Neural cell (in vitro differentiated cells): ENCODE results near the gene CGB1. TPM values are rescaled to one million over a fixed set of nuclear protein-coding genes. Genes with fewer than 3 reads are reported as not detected.

Experiments used
- H2AFZ ChIP-seq: fragments of 200-600, 300-800 bp; sonication (generic), shearing (Covaris generic); 2 replicates; pipeline ENCODE4 v1.6.0; 2014; ENCODE audit warnings: low read depth, mild to moderate bottlenecking, antibody characterized with exemption, low read length, moderate library complexity
- H3F3A ChIP-seq: fragments of 200-600 bp; shearing (Covaris generic); 2 replicates; pipeline ENCODE4 v1.6.1; 2016; ENCODE audit warnings: mild to moderate bottlenecking, moderate library complexity, mixed read lengths, antibody characterized with exemption, low read length; ENCODE audit not compliant: insufficient read depth, poor library complexity, severe bottlenecking
- H3K27ac ChIP-seq: fragments of 200-600, 300-800 bp; sonication (generic), shearing (Covaris generic); 2 replicates; pipeline ENCODE4 v1.5.1; 2014; ENCODE audit warnings: mild to moderate bottlenecking, low read length, moderate library complexity
- H3K27me3 ChIP-seq: fragments of 300-800, 200-600 bp; sonication (generic), shearing (Covaris generic); 2 replicates; pipeline ENCODE4 v1.6.0; 2014; ENCODE audit warnings: mild to moderate bottlenecking, low read depth, low read length, moderate library complexity; ENCODE audit not compliant: insufficient read depth
- H3K36me3 ChIP-seq: fragments of 300-800, 200-600 bp; sonication (generic), shearing (Covaris generic); 2 replicates; pipeline ENCODE4 v1.5.1; 2014; ENCODE audit warnings: mild to moderate bottlenecking, antibody characterized with exemption, low read length, moderate library complexity; ENCODE audit not compliant: insufficient read depth
- H3K4me2 ChIP-seq: fragments of 300-800, 200-600 bp; sonication (generic), shearing (Covaris generic); 2 replicates; pipeline ENCODE4 v1.6.0; 2014; ENCODE audit warnings: mild to moderate bottlenecking, low read length
- H3K4me3 ChIP-seq: fragments of 300-800, 200-600 bp; sonication (generic), shearing (Covaris generic); 2 replicates; pipeline ENCODE4 v1.5.1; 2014; ENCODE audit warnings: mild to moderate bottlenecking, low read length, moderate library complexity
- H3K79me2 ChIP-seq: fragments of 200-600 bp; shearing (Covaris generic); replicated peaks from 2 replicates; pipeline ENCODE4 v1.6.0; 2014; ENCODE audit warnings: mild to moderate bottlenecking, low read length, moderate library complexity; ENCODE audit not compliant: insufficient read depth
- H3K9ac ChIP-seq: fragments of 300-800, 200-600 bp; sonication (generic), shearing (Covaris generic); 2 replicates; pipeline ENCODE4 v1.6.1; 2016; ENCODE audit warnings: mild to moderate bottlenecking, low read length, mixed read lengths
- H3K9me2 ChIP-seq: fragments of 200-600 bp; shearing (Covaris generic); 2 replicates; pipeline ENCODE4 v1.6.1; 2016; ENCODE audit warnings: mild to moderate bottlenecking, low read length, mixed read lengths; ENCODE audit not compliant: insufficient read depth
- H3K9me3 ChIP-seq: fragments of 200-600, 300-800 bp; sonication (generic), shearing (Covaris generic); 2 replicates; pipeline ENCODE4 v1.6.1; 2016; ENCODE audit warnings: mild to moderate bottlenecking, mixed run types, low read length, moderate library complexity, mixed read lengths
- H4K20me1 ChIP-seq: fragments of 200-600 bp; shearing (Covaris generic); 2 replicates; pipeline ENCODE4 v1.6.1; 2016; ENCODE audit warnings: mild to moderate bottlenecking, mixed run types; ENCODE audit not compliant: insufficient read depth
- CTCF ChIP-seq: fragments of 450-650 bp; IDR thresholded peaks from 2 replicates; pipeline ENCODE4 v1.5.1; 2014; ENCODE audit warnings: antibody characterized with exemption, mild to moderate bottlenecking, moderate library complexity; ENCODE audit not compliant: poor library complexity, severe bottlenecking
- EP300 ChIP-seq: fragments of 450-650 bp; conservative IDR thresholded peaks from 2 replicates; pipeline ENCODE4 v1.6.1; 2014; ENCODE audit warnings: antibody characterized with exemption, mild to moderate bottlenecking, moderate library complexity; ENCODE audit not compliant: poor library complexity, severe bottlenecking
- EZH2 ChIP-seq: fragments of 200-600, 300-800 bp; shearing (Covaris generic), sonication (generic); IDR thresholded peaks from 2 replicates; pipeline ENCODE4 v1.6.1; 2014; ENCODE audit warnings: antibody characterized with exemption, low read length, borderline replicate concordance, mild to moderate bottlenecking; ENCODE audit not compliant: insufficient read depth, poor library complexity, severe bottlenecking
- MXI1 ChIP-seq: fragments of 450-650 bp; conservative IDR thresholded peaks from 2 replicates; pipeline ENCODE4 v1.6.1; 2014; ENCODE audit warnings: antibody characterized with exemption, mild to moderate bottlenecking; ENCODE audit not compliant: poor library complexity, severe bottlenecking
- POLR2AphosphoS5 ChIP-seq: IDR thresholded peaks from 2 replicates; pipeline ENCODE4 v1.6.1; 2012
- RAD21 ChIP-seq: fragments of 450-650 bp; conservative IDR thresholded peaks from 2 replicates; pipeline ENCODE4 v1.6.1; 2014; ENCODE audit warnings: antibody characterized with exemption, mild to moderate bottlenecking, moderate library complexity
- REST ChIP-seq: IDR thresholded peaks from 2 replicates; pipeline ENCODE4 v1.6.1; 2012; ENCODE audit warnings: borderline replicate concordance
- SMC3 ChIP-seq: fragments of 450-650 bp; conservative IDR thresholded peaks from 2 replicates; pipeline ENCODE4 v1.6.1; 2014; ENCODE audit warnings: antibody characterized with exemption, mild to moderate bottlenecking, moderate library complexity; ENCODE audit not compliant: poor library complexity
- TAF1 ChIP-seq: IDR thresholded peaks from 2 replicates; pipeline ENCODE4 v1.6.1; 2012; ENCODE audit warnings: low read depth
- polyA plus RNA-seq: library from polyadenylated mRNA; depleted of rRNA; stranded (reverse); fragments of >200 nt; gene quantifications from 2 replicates; pipeline ENCODE4 v1.2.3, GENCODE V29; 2014

Gene CGB1
- polyA plus RNA-seq, 1 donor from 2014 or later = not detected

- no peaks in the 10 kb centered on the region for H3F3A ChIP-seq
- no peak overlapping the region for H3K4me3 ChIP-seq
- no peak overlapping the region for H3K9ac ChIP-seq
- H3K27ac ChIP-seq = no peak overlapping the region
- TF ChIP-seq POLR2AphosphoS5 = no peak
- no peak for TF ChIP-seq REST
- TF ChIP-seq CTCF = no peak
- TF ChIP-seq SMC3 = no peak
- TF ChIP-seq TAF1 = no peak
- TF ChIP-seq EP300 = no peak
- TF ChIP-seq EZH2 = no peak
- TF ChIP-seq RAD21 = no peak
- no peak for TF ChIP-seq MXI1
- peaks cover 13% of the 10 kb centered on the region for H3K27me3 ChIP-seq
- no peaks in the 10 kb centered on the region for H3K9me2 ChIP-seq
- no peaks in the 10 kb centered on the region for H4K20me1 ChIP-seq
- H3K4me2 ChIP-seq = no peak overlapping the region
- no peaks in the 10 kb centered on the region for H3K36me3 ChIP-seq
- H3K9me3 ChIP-seq = no peaks in the 10 kb centered on the region
- no peak overlapping the region for H2AFZ ChIP-seq
- H3K79me2 ChIP-seq = no peaks in the 10 kb centered on the region
Observed at GRCh38 chr19:49020342-49020741, 16.4 kb downstream of the CGB1 start.

GRCh38 chr19:49019242-49019932 is 17.3 kb downstream of the CGB1 start:
- no peak overlapping the region for H3K9ac ChIP-seq
- H4K20me1 ChIP-seq = no peaks in the 10 kb centered on the region
- no peak overlapping the region for H3K4me2 ChIP-seq
- no peak overlapping the region for H2AFZ ChIP-seq
- H3K79me2 ChIP-seq = no peaks in the 10 kb centered on the region
- no peaks in the 10 kb centered on the region for H3K9me3 ChIP-seq
- no peak overlapping the region for H3K4me3 ChIP-seq
- no peaks in the 10 kb centered on the region for H3K36me3 ChIP-seq
- H3K9me2 ChIP-seq = no peaks in the 10 kb centered on the region
- no peak overlapping the region for H3K27ac ChIP-seq
- H3F3A ChIP-seq = no peaks in the 10 kb centered on the region
- H3K27me3 ChIP-seq = peaks cover 13% of the 10 kb centered on the region
- TF ChIP-seq MXI1 (no peak), RAD21 (no peak), CTCF (no peak), POLR2AphosphoS5 (no peak), REST (no peak), TAF1 (no peak), SMC3 (no peak), EP300 (no peak), EZH2 (no peak)
